GM12801 (cell line): ENCODE measurements around the gene RTN4RL1.

Experiments used
- CTCF ChIP-seq: IDR thresholded peaks from one replicate; pipeline ENCODE4 v1.5.1; 2011; ENCODE audit warnings: control low read depth; ENCODE audit not compliant: insufficient read length; ENCODE audit errors: extremely low read depth

Gene RTN4RL1

GRCh38 chr17:2004435-2004952 is 20.6 kb downstream of the RTN4RL1 start:
- no peak for TF ChIP-seq CTCF

DNA sequence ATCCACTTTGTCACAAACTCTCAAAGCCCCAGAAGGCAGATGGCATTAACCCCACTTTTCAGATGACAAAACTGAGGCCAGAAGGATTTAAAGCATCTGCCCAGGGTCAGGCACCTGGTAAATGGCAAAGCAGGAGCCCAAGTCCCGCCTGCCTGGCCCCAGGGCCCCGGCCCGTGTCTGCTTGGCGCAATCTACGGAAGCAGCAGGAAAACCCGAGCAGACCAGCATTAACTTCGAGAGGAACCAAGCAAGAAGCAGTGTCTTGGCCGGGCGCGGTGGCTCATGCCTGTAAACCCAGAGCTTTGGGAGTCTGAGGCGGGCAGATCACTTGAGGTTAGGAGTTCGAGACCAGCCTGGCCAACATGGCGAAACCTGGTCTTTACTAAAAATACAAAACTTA is 21.6 kb downstream of the RTN4RL1 start:
- TF ChIP-seq CTCF = no peak

DNA sequence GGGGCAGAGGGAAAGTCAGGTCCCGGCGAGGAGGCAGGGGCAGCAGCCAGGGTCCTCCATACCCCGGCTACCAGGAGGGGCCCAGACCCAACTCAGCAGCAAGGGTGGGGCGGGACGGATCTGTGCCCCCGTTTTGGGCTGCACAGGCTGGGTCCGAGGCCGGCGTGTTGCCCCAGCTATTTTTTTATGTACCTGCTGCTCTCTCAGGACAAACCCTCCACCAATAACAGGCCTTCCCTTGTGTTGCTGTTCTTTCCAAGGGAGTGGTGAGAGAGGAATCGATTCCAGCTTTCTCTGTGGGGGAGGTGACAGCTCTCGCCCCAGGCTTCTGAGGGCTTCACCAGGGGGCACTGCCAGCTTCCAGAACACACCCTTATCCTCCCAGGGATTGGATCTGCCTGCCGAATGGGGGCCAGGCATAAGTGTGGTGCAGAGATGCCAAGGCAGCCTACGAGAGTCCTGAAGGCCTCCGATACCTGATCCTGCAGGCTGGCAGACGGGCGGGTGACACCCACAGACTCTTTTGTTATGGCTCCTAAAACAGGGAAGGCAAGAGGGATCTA is 22.3 kb downstream of the RTN4RL1 start:
- no peak for TF ChIP-seq CTCF

DNA sequence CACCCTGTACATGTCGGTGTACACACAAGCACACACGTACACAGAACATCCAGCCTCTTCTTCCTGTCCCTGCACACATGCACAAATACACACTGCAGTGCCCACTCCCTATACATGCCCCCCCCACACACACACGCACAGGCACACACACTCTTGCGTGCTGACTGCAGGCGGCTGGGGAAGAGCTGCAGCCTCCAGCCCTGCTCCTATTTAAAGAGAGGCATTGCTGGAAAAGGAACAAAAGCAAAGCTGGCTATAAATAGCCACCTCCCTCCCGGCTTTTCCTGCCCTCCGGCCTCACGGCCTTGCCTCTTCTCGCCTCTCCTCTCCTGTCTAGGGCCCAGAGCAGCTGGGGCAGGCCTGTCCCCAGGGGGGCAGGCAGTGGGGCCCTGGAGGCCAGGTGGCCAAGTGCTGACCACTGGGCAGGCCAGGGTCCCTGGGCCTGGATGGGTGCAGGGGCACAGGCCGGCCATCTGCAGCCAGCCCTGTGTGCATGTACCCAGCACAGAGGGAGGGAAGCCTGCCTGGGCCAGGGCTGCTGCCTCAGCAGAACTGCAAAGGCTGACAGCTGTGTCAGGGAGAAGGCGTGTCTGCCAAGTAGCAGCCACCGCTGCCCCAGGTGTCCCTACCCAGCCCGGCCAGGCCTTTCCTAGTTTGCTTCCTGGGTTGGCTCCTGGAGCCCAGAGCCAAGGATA is 25.4 kb downstream of the RTN4RL1 start:
- TF ChIP-seq CTCF = no peak

GRCh38 chr17:1997927-1998742 is 27.0 kb downstream of the RTN4RL1 start:
- no peak for TF ChIP-seq CTCF

DNA sequence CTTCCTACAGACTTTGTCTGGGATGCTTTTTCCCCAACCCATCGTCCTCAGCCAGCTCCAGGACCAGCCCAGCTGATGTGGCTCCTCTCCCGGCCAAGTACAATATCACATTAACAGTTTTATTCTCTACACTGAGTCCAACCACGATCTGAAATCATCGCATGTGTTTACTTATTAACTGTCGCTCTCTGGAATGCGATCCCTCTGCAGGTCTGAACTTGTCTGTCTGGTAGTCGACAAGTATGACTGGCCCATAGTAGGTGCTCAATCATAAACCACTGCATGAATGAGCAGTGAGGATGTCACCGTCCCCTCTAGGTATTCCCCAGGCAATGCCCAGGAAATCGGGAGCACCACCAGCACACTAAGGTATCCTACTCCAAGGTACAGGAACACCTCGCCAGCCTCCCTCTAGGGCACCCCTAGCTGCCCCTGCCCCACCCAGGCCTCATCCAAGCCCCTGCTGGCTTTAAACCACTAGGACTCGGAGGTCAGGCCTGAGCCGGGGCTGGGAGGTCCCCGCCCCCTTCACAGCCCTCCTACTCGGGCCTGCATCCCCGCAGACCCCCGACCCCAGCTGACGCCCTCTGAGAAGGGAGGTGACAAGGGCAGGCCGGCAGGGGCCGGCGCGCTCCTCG is 27.7 kb downstream of the RTN4RL1 start:
- TF ChIP-seq CTCF = no peak

DNA sequence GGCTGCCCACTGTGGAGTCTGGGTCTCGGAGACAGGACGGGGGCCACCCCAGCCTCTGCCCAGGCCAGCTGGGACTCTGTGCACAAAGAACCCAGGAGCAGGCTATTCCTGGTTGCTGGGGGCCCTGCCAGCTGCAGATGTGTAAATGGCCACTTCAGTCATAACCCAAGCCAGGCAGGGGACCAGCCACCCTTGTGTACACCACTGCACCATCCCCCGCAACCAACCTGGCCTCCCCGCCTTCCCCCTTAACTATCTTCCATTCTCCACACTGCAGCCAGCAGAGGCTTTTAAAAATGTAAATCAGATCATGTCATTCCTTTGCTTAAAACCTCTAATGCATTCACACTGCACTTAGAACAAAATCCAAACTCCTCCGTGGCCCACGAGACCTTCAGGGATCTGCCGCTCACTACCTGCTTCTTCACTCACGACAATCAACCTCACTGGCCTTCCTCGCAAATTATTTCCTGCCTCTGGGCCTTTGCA is 28.3 kb downstream of the RTN4RL1 start:
- TF ChIP-seq CTCF = no peak
